ENCODE measurements around the gene TUBA4A.

- TF ChIP-seq GATA2 (IDR thresholded peaks at IDR 0.05; ENCODE audit: low read depth, low read length): no peak
- TF ChIP-seq GATA3 (IDR thresholded peaks at IDR 0.05; ENCODE audit: low read depth, low read length): no peak
These were observed 19.4 kb downstream of the TUBA4A start for GRCh38 chr2:219234331-219234730.
